Measurements from ENCODE around the gene PSENEN.

- TF ChIP-seq CTCF (optimal IDR thresholded peaks at IDR 0.05 in 1 of 3, IDR thresholded peaks at IDR 0.05 in 1 of 3, conservative IDR thresholded peaks at IDR 0.05 in 1 of 3; ENCODE audit: extremely low read depth in 1 of 3, insufficient read depth in 2 of 3, low read length in 3 of 3) (no peak), EZH2 (IDR thresholded peaks at IDR 0.05; ENCODE audit: low read length) (no peak)
Measured at GRCh38 chr19:35696835-35697234, 48.6 kb upstream of the PSENEN start.

All from keratinocyte (primary cell).